T1000 (cell line): Measurements from ENCODE around the gene UQCR10.
A peak's percentile ranks its signal among the peaks of the same experiment; 100 is the strongest.

Experiments used
- DNase-seq: peaks from one replicate; lab custom pipeline; 2025; ENCODE audit warnings: mixed read lengths; lab: John Stamatoyannopoulos, UW

UQCR10 gene

GRCh38 chr22:29767171-29768051, at the start of gene UQCR10:
TSS of gene UQCR10 (plus strand) at chr22:29767369. CDS start at chr22:29767399, 30 bp downstream.
- peak; percentile 85 for DNase-seq

GRCh38 chr22:29717789-29718188, 49.4 kb upstream of the UQCR10 start:
- DNase-seq, result no peak

GRCh38 chr22:29718949-29719898, 47.9 kb upstream of the UQCR10 start:
- no peak for DNase-seq

- no peak for DNase-seq
These were observed 47.1 kb upstream of the UQCR10 start, which contains the start of gene CABP7 for GRCh38 chr22:29719899-29720645. TSS of gene CABP7 (plus strand) at chr22:29720003. CDS start at chr22:29720425, 422 bp downstream.

- DNase-seq, result no peak
These were observed 46.3 kb upstream of the UQCR10 start for GRCh38 chr22:29720811-29721323.

GRCh38 chr22:29722151-29722550, 45.0 kb upstream of the UQCR10 start:
- DNase-seq, result no peak

- no peak for DNase-seq
These were observed 44.6 kb upstream of the UQCR10 start for GRCh38 chr22:29722587-29722986.

GRCh38 chr22:29723766-29724165, 43.4 kb upstream of the UQCR10 start:
- DNase-seq, result no peak

GRCh38 chr22:29724843-29725242, 42.3 kb upstream of the UQCR10 start:
- no peak for DNase-seq

- no peak for DNase-seq
These were observed 41.1 kb upstream of the UQCR10 start for GRCh38 chr22:29726106-29726505.

- no peak for DNase-seq
These were observed 40.5 kb upstream of the UQCR10 start for GRCh38 chr22:29726512-29727130.

GRCh38 chr22:29727131-29727523, 40.0 kb upstream of the UQCR10 start:
- no peak for DNase-seq

GRCh38 chr22:29729161-29729560, 38.0 kb upstream of the UQCR10 start:
- no peak for DNase-seq

GRCh38 chr22:29731058-29731850, 35.9 kb upstream of the UQCR10 start:
- DNase-seq, result no peak

GRCh38 chr22:29732883-29733282, 34.3 kb upstream of the UQCR10 start:
- no peak for DNase-seq

GRCh38 chr22:29733362-29734201, 33.6 kb upstream of the UQCR10 start:
- no peak for DNase-seq

GRCh38 chr22:29734406-29734805, 32.8 kb upstream of the UQCR10 start:
- DNase-seq, result no peak

- DNase-seq, result no peak
These were observed 32.3 kb upstream of the UQCR10 start for GRCh38 chr22:29734838-29735237.

- DNase-seq, result no peak
These were observed 31.8 kb upstream of the UQCR10 start for GRCh38 chr22:29735416-29735815.
